Sigmoid colon (tissue), 7 donors: ENCODE measurements around the gene MC5R. TPM values are rescaled to one million over a fixed set of nuclear protein-coding genes. Genes with fewer than 3 reads are reported as not detected.
"Not testable (repeated sequence)": the region's sequence is repeated elsewhere in the genome, so short reads cannot be mapped to it uniquely, and the experiment has no call there.

Experiments used
- DNase-seq: peaks from one replicate; pipeline ENCODE4 v3.0.0-alpha.2; 2019
- H3K27ac ChIP-seq, 4 donors: fragments of 200-600 bp; sonication (generic); one replicate each; pipeline ENCODE4 v1.5.1; 2016 to 2019; ENCODE audit warnings: mild to moderate bottlenecking in 1 of 4
- H3K27me3 ChIP-seq, 3 donors: fragments of 200-600 bp; sonication (generic); one replicate each; pipeline ENCODE4 v1.5.1; 2019; ENCODE audit warnings: mild to moderate bottlenecking in 1 of 3
- H3K36me3 ChIP-seq, 4 donors: fragments of 200-600 bp; sonication (generic); one replicate each; pipeline ENCODE4 v1.5.1; 2016 to 2019
- H3K4me1 ChIP-seq, 4 donors: fragments of 200-600 bp; sonication (generic); one replicate each; pipeline ENCODE4 v1.5.1; 2017 to 2019
- H3K4me3 ChIP-seq, 4 donors: fragments of 200-600 bp; sonication (generic); one replicate each; pipeline ENCODE4 v1.5.1; 2017 to 2019; ENCODE audit warnings: mild to moderate bottlenecking in 2 of 4, moderate library complexity in 1 of 4
- H3K9me3 ChIP-seq, 4 donors: fragments of 200-600 bp in 3 of 4; sonication (generic) in 3 of 4; one replicate each; pipeline versions ENCODE4 v1.5.1 to v1.6.1; 2013 to 2019
- CTCF ChIP-seq, 4 experiments: fragments of 450-650 bp in 3 of 4; fragments of 200-600 bp in 1 of 4; IDR thresholded peaks; one replicate each; pipeline ENCODE4 v1.5.1; 2016 to 2019; ENCODE audit warnings: antibody characterized with exemption in 4 of 4, mild to moderate bottlenecking in 3 of 4, moderate library complexity in 2 of 4
- EP300 ChIP-seq, 4 donors: sonication (generic); formaldehyde crosslinking; IDR thresholded peaks; one replicate each; pipeline ENCODE4 v1.6.1; 2017; ENCODE audit warnings: antibody characterized with exemption in 4 of 4
- POLR2A ChIP-seq, 2 donors: fragments of 450-650 bp; IDR thresholded peaks; one replicate each; pipeline ENCODE4 v1.6.1; 2016; ENCODE audit warnings: antibody characterized with exemption in 2 of 2, mild to moderate bottlenecking in 2 of 2, moderate library complexity in 2 of 2
- POLR2AphosphoS5 ChIP-seq, 4 donors: sonication (generic); formaldehyde crosslinking; IDR thresholded peaks; one replicate each; pipeline ENCODE4 v1.6.1; 2017; ENCODE audit warnings: antibody characterized with exemption in 4 of 4
- WGBS, 2 donors: extraction: QIAGEN DNeasy Blood & Tissue Kit; methylation state at CpG; one replicate each; pipeline ENCODE4 v1.1.7; 2013; 5-methylcytosine and 5-hydroxymethylcytosine counted together
- intact Hi-C: fragments of 100-400 bp; cut with DNase I; formaldehyde crosslinking; loops from one replicate; pipeline ENCODE4 v1.15.1; 2023
- polyA plus RNA-seq, 3 donors: library from polyadenylated mRNA; stranded (reverse); fragments of 200-250 nt; gene quantifications; one replicate each; pipeline ENCODE4 v1.2.3, GENCODE V29; 2013
- total RNA-seq, 4 donors: library from RNA; depleted of rRNA; stranded (reverse); fragments of >200 nt; gene quantifications; one replicate each; pipeline ENCODE4 v1.1.0, GENCODE V29; 2016
- donor health status: healthy with polysubstance abuse.
- donor health status: Bipolar disorder and iron deficiency.
- donor health status: healthy.

MC5R gene
- total and polyA plus RNA-seq, 7 donors, result not detected

- TF ChIP-seq POLR2A (IDR thresholded peaks at IDR 0.05), result no peak
- TF ChIP-seq EP300 (IDR thresholded peaks at IDR 0.05), result no peak
- no peak for TF ChIP-seq CTCF (IDR thresholded peaks at IDR 0.05)
- no peak for TF ChIP-seq POLR2AphosphoS5 (IDR thresholded peaks at IDR 0.05)
- Histone ChIP-seq H3K4me1 (no peaks in the 10 kb centered on the region), H3K27ac (no peak overlapping the region), H3K9me3 (no peaks in the 10 kb centered on the region), H3K4me3 (no peak overlapping the region), H3K36me3 (no peaks in the 10 kb centered on the region), H3K27me3 (peaks cover 0 to 17% (median 0%) of the 10 kb centered on the region in 3 donors)
- DNase-seq, result no peak
- intact Hi-C loops, result no loop called here
- 15 to 54% methylated on average over 8 of the region's 8 CpGs for WGBS, 2 donors
Observed at GRCh38 chr18:13834496-13835015, 10.6 kb downstream of the MC5R start.

- DNase-seq, result no peak
- 67 to 78% methylated on average over 6 of the region's 6 CpGs for WGBS, 2 donors
- Histone ChIP-seq H3K4me1 (no peaks in the 10 kb centered on the region), H3K27me3 (peaks cover 0 to 17% (median 0%) of the 10 kb centered on the region in 3 donors), H3K4me3 (no peak overlapping the region), H3K27ac (no peak overlapping the region), H3K9me3 (no peaks in the 10 kb centered on the region), H3K36me3 (no peaks in the 10 kb centered on the region)
- TF ChIP-seq POLR2AphosphoS5 (IDR thresholded peaks at IDR 0.05), result no peak
- no peak for TF ChIP-seq EP300 (IDR thresholded peaks at IDR 0.05)
- no peak for TF ChIP-seq CTCF (IDR thresholded peaks at IDR 0.05)
- no peak for TF ChIP-seq POLR2A (IDR thresholded peaks at IDR 0.05)
- intact Hi-C loops, result no loop called here
Observed at GRCh38 chr18:13835202-13835601, 11.3 kb downstream of the MC5R start.

- Histone ChIP-seq H3K36me3 (no peaks in the 10 kb centered on the region), H3K9me3 (no peaks in the 10 kb centered on the region), H3K4me1 (no peaks in the 10 kb centered on the region), H3K27me3 (peaks cover 0 to 17% (median 0%) of the 10 kb centered on the region in 3 donors), H3K27ac (no peak overlapping the region), H3K4me3 (no peak overlapping the region)
- DNase-seq, result no peak
- intact Hi-C loops, result no loop called here
- TF ChIP-seq EP300 (IDR thresholded peaks at IDR 0.05), result no peak
- TF ChIP-seq CTCF (IDR thresholded peaks at IDR 0.05), result no peak
- TF ChIP-seq POLR2AphosphoS5 (IDR thresholded peaks at IDR 0.05), result no peak
- no peak for TF ChIP-seq POLR2A (IDR thresholded peaks at IDR 0.05)
- WGBS, 2 donors, result 94 to 96% methylated on average over 22 of the region's 22 CpGs
Observed at GRCh38 chr18:13836559-13836958, 12.6 kb downstream of the MC5R start.

GRCh38 chr18:13849791-13850190 is 25.8 kb downstream of the MC5R start:
- Histone ChIP-seq H3K4me1 (no peaks in the 10 kb centered on the region), H3K27me3 (no peaks in the 10 kb centered on the region), H3K4me3 (no peak overlapping the region), H3K9me3 (peaks cover 0 to 7% (median 3%) of the 10 kb centered on the region in 4 donors), H3K36me3 (no peaks in the 10 kb centered on the region), H3K27ac (no peak overlapping the region)
- no peak for DNase-seq
- intact Hi-C loops, result no loop called here
- 79 to 90% methylated on average over 4 of the region's 4 CpGs for WGBS, 2 donors
- TF ChIP-seq EP300 (IDR thresholded peaks at IDR 0.05), result no peak
- TF ChIP-seq CTCF (IDR thresholded peaks at IDR 0.05), result no peak
- TF ChIP-seq POLR2A (IDR thresholded peaks at IDR 0.05), result no peak
- TF ChIP-seq POLR2AphosphoS5 (IDR thresholded peaks at IDR 0.05), result no peak

- H3K4me1 ChIP-seq, DNase-seq, H3K36me3 ChIP-seq, H3K27me3 ChIP-seq, H3K27ac ChIP-seq, intact Hi-C loops, H3K9me3 ChIP-seq, H3K4me3 ChIP-seq: not testable (repeated sequence)
- WGBS, 2 donors, result 9 to 41% methylated on average over 7 of the region's 7 CpGs
Observed at GRCh38 chr18:13862898-13863297, 38.9 kb downstream of the MC5R start.
